ENCODE measurements around the gene SPTBN4. TPM values are rescaled to one million over a fixed set of nuclear protein-coding genes. Genes with fewer than 3 reads are reported as not detected.

Gene SPTBN4
- total and polyA plus RNA-seq, 2 donors (not counting 1 experiment from before 2014, with no cell fraction given): 0.03 to 0.67 TPM

GRCh38 chr19:40589591-40590429 lies 123.0 kb downstream of the SPTBN4 start:
- H3K27me3 ChIP-seq (replicated peaks in 1 of 4; ENCODE audit: control extremely low read depth in 1 of 4, control insufficient read depth in 3 of 4, insufficient read depth in 4 of 4, low read length in 3 of 4): no peaks in the 10 kb centered on the region
- H3K79me2 ChIP-seq (ENCODE audit: control insufficient read depth, insufficient read depth, low read length): no peaks in the 10 kb centered on the region
- peaks cover 0 to 39% of the 10 kb centered on the region in 2 experiments for H3K36me3 ChIP-seq (replicated peaks in 1 of 2; ENCODE audit: control extremely low read depth in 1 of 2, control insufficient read depth in 1 of 2, extremely low read depth in 1 of 2, insufficient read depth in 2 of 2, low read length in 1 of 2)
- H3K4me3 ChIP-seq (ENCODE audit: control extremely low read depth in 1 of 5, extremely low read depth in 1 of 5, insufficient read depth in 1 of 5, low read depth in 2 of 5, low read length in 4 of 5): no peak overlapping the region
- H4K20me1 ChIP-seq (ENCODE audit: control insufficient read depth, insufficient read depth, low read length, poor library complexity, severe bottlenecking): no peaks in the 10 kb centered on the region
- ATAC-seq (ENCODE audit: low read depth) (no peak), DNase-seq (no peak)
- H3K9me3 ChIP-seq (ENCODE audit: control extremely low read depth in 1 of 3, control insufficient read depth in 2 of 3, insufficient read depth in 1 of 3, low read length in 2 of 3): peaks cover 0 to 6% (median 2%) of the 10 kb centered on the region in 3 donors
- TF ChIP-seq CTCF (IDR thresholded peaks at IDR 0.05) (no peak), EZH2 (IDR thresholded peaks at IDR 0.05; ENCODE audit: borderline replicate concordance, insufficient read depth, low read depth, low read length, poor library complexity, severe bottlenecking) (no peak)
- H3K9ac ChIP-seq (ENCODE audit: low read length): no peak overlapping the region
- no peak overlapping the region for H3K27ac ChIP-seq (ENCODE audit: low read length in 2 of 2)
- intact Hi-C loops (cut with micrococcal nuclease): no loop called here
- Mint-ChIP-seq H3K27ac (no peak overlapping the region), H3K4me3 (no peak overlapping the region), H3K4me1 (peaks cover under 1% of the 10 kb centered on the region), H3K9me3 (ENCODE audit: insufficient read depth) (no peaks in the 10 kb centered on the region), H3K27me3 (no peaks in the 10 kb centered on the region)
- 94% methylated on average over 15 of the region's 26 CpGs for WGBS (ENCODE audit: insufficient coverage)
- no peak overlapping the region for H2AFZ ChIP-seq (ENCODE audit: insufficient read depth, low read depth, low read length, poor library complexity, severe bottlenecking)
- CTCF ChIA-PET: interaction anchor here (2.4 kb wide), 1 partner anchor 14 kb away, joined by 10 read pairs; no protein-coding TSS in a partner anchor
- H3K4me2 ChIP-seq (replicated peaks; ENCODE audit: low read depth, low read length, poor library complexity, severe bottlenecking): no peak overlapping the region
- POLR2A ChIA-PET: interaction anchor here (0.7 kb wide), 1 partner anchor 1357 kb away, joined by 7 read pairs; no protein-coding TSS in a partner anchor
- no peaks in the 10 kb centered on the region for H3K4me1 ChIP-seq (ENCODE audit: control insufficient read depth in 2 of 2, insufficient read depth in 2 of 2, low read length in 2 of 2)

Measured in B cell (primary cell).